Ovary (tissue), 3 donors: ENCODE data around the gene DACT2.

Experiments used
- EP300 ChIP-seq: sonication (generic); formaldehyde crosslinking; IDR thresholded peaks from one replicate; pipeline ENCODE4 v1.6.1; 2017; ENCODE audit warnings: antibody characterized with exemption
- TF ChIP-seq, protein P1 (sequence below), 3 donors: fragments of 450-650 bp in 2 of 3; fragments of 200-600 bp in 1 of 3; IDR thresholded peaks; one replicate each; pipeline versions ENCODE4 v1.5.1 to v1.8.0; 2016 to 2022; ENCODE audit warnings: antibody characterized with exemption in 3 of 3, mild to moderate bottlenecking in 1 of 3
- donor health status: DM: no; HTN: no; CAD: no.

DNA sequence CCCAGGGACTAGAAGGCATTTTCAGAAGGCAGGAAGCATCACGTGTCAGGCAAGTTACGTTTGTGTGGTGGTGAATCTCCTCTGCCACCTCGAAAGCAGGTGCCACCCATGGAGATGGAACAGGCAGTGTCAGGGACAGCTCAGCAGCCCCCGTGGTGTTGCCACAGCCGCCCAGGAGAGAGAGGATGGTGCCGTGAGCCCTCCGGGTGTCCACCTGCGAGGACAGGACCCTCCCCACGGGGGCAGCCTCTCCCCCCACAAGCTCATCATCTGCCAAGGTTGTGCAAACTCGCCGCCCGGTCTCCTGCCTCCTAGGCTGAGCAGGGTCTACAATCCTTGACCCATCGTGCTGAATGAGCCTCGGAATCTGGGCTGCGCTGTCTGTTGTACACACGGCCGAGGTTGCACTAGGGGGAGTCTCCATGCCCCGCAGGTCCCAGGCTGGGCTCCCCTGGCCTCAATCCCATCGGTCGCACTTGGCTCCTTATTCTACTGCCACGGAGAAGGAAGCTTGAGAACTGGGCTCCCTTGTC lies 40.1 kb downstream of the DACT2 start:
- TF ChIP-seq, protein P1, sequence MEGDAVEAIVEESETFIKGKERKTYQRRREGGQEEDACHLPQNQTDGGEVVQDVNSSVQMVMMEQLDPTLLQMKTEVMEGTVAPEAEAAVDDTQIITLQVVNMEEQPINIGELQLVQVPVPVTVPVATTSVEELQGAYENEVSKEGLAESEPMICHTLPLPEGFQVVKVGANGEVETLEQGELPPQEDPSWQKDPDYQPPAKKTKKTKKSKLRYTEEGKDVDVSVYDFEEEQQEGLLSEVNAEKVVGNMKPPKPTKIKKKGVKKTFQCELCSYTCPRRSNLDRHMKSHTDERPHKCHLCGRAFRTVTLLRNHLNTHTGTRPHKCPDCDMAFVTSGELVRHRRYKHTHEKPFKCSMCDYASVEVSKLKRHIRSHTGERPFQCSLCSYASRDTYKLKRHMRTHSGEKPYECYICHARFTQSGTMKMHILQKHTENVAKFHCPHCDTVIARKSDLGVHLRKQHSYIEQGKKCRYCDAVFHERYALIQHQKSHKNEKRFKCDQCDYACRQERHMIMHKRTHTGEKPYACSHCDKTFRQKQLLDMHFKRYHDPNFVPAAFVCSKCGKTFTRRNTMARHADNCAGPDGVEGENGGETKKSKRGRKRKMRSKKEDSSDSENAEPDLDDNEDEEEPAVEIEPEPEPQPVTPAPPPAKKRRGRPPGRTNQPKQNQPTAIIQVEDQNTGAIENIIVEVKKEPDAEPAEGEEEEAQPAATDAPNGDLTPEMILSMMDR (IDR thresholded peaks at IDR 0.05), result no peak
- no peak for TF ChIP-seq EP300
